GM19468 (cell line): ENCODE data around the gene PNN.
"Not testable (repeated sequence)": the region's sequence is repeated elsewhere in the genome, so short reads cannot be mapped to it uniquely, and the experiment has no call there.

ENCODE experiments used
- ATAC-seq: cut with Tn5 transposase; IDR thresholded peaks from one replicate; pipeline ENCODE4 v1.9.1; 2021; ENCODE audit warnings: mild to moderate bottlenecking, moderate library complexity, moderate number of reproducible peaks; ENCODE audit not compliant: unreplicated experiment; ENCODE audit errors: extremely low read depth

The PNN gene

DNA sequence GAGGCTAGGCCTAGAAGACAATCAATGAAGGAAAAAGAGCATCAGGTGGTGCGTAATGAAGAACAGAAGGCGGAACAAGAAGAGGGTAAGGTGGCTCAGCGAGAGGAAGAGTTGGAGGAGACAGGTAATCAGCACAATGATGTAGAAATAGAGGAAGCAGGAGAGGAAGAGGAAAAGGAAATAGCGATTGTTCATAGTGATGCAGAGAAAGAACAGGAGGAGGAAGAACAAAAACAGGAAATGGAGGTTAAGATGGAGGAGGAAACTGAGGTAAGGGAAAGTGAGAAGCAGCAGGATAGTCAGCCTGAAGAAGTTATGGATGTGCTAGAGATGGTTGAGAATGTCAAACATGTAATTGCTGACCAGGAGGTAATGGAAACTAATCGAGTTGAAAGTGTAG lies 5.5 kb downstream of the PNN start:
- no peak for ATAC-seq

DNA sequence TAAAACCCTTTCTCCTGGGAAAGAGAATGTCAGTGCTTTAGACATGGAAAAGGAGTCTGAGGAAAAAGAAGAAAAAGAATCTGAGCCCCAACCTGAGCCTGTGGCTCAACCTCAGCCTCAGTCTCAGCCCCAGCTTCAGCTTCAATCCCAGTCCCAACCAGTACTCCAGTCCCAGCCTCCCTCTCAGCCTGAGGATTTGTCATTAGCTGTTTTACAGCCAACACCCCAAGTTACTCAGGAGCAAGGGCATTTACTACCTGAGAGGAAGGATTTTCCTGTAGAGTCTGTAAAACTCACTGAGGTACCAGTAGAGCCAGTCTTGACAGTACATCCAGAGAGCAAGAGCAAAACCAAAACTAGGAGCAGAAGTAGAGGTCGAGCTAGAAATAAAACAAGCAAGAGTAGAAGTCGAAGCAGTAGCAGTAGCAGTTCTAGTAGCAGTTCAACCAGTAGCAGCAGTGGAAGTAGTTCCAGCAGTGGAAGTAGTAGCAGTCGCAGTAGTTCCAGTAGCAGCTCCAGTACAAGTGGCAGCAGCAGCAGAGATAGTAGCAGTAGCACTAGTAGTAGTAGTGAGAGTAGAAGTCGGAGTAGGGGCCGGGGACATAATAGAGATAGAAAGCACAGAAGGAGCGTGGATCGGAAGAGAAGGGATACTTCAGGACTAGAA lies 6.1 kb downstream of the PNN start:
- ATAC-seq: no peak

DNA sequence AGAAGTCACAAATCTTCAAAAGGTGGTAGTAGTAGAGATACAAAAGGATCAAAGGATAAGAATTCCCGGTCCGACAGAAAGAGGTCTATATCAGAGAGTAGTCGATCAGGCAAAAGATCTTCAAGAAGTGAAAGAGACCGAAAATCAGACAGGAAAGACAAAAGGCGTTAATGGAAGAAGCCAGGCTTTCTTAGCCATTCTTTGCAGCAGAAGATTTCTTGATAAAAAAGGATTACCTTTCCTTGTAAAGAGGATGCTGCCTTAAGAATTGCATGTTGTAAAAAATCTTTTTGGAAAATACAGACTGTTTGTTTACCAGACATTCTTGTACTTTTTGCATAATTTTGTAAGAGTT lies 6.6 kb downstream of the PNN start:
- ATAC-seq: no peak

DNA sequence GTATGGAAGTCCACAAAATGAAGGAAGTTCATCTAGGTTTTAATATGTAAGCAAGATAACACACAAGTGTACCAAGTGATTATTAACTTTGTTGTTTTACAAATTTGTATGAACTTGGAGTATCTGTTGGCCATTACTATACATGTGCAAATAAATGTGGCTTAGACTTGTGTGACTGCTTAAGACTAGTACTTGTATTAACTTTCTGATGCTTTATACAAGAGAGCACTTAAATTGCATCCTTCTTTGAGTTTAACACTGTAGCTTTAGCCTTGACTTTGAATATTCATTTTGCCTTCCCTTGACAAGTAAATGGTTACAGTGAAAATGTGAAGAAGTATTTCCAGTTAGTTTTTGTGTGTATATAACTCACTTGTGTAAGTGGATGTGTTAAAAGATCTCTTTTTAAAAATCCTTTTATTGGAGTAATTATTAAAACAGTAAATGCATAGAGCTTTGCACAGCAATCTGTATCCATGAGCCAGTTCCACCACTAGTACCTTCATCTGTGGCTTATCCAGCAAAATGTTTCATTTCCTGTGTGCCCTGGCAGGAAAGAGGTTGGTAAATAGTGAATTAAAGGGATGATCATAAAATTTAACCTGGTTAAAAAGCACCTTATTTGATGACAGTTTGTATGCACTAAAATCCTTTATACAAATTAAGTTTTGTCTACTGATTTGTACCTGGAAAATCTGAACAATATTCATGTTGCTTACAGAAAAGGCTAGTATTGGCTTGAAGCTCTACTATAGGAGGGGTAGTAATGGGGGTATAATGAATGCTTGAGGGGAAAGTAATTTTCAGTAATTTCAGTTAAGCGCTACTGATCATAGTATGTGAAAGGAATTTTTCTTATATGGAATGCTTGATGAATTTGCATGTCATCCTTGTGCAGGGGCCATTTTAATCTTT lies 8.0 kb downstream of the PNN start:
- ATAC-seq: no peak

DNA sequence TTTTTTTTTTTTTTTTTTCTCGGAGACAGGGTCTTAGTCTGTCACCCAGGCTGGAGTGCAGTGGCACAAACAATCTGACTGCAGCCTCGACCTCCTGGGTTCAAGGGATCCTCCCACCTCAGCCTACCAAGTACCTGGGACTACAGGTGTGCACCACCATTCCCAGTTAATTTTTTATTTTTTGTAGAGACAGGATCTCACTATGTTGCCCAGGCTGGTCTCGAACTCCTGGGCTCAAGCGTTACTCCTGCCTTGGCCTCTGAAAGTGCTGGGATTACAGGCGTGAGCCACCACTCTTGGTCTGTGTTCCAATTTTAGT lies 8.6 kb downstream of the PNN start:
- not testable (repeated sequence) for ATAC-seq

DNA sequence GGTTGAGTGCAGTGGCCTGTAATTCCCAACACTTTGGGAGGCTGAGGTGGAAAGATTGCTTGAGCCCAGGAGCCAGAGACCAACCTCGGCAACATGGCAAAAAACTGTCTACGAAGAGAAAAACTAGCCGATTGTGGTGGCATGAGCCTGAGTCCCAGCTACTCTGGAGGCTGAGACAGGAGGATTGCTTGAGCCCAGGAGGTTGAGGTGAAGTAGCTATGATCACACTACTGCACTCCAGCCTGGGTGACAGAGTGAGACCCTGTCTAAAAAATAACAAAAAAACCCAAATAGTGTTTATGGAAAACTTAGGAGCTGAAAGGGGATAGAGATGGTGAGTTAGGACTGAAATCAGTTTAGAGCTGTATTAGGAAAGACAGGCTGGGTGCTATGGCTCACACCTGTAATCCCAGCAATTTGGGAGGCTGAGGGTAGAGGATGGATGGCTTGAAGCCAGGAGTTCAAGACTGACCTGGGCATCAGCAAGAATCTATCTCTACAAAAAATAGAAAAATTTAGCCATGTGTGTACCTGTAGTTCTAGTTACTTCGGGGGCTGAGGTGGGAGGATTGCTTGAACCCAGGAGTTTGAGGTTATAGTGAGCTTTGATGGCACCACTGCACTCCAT lies 9.7 kb downstream of the PNN start:
- ATAC-seq: no peak

DNA sequence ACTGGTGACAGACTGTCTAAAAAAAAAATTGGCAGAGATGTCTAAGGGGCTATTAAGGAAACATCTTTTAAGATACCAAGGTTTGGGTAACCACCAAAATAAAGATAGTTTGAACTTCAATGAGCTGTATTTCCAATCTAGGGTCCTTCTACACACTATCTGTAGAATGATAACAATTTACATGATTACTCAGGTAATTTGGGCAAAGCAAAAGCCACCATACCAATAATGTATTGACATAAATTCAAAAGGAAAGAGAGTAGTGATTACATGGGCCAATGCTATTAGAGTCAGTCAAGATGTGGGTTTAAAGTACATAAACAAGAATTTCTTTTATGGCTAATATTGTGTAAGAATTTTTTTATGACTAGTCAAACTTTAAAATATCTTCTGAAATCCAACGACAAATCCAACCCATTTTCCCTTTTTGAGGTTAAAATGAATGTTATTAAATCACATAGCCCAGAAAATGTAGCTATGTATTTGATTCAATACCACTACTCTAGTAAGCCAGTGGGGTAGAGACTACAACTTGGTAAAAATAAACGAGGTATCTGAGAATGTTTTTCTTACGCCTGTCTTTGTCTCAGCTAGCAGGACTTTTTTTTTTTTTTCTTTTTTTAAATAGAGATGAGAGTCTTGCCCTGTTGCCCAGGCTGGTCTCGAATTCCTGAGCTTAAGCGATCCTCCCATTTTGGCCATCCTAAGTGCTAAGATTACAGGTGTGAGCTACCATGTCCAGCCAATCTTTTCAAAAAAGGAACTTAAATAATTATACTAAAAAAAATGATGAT lies 10.4 kb downstream of the PNN start:
- no peak for ATAC-seq

DNA sequence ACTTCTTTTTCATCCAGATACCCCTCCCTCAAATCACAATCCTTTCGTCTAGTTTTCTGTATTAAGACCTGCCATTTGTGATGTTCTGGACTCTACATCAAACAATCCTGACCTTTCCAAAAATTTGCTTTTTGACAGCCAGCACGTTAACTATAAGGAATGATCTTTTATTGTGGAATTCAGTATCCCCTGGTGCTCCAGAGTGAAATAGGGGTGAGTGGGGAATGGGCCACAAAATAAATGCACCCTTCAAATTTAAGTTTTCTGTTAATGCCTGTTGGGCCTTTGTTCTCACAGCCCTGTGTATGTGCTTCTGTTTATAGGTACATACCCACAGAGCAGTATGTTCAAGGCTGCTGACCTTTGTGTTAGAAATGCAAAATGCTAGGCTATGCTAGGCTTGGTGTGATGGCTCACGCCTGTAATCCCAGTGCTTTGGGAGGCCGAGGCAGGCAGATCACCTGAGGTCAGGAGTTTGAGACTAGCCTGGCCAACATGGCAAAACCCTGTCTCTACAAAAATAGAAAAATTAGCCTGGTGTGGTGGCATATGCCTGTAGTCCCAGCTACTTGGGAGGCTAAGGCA lies 12.0 kb downstream of the PNN start:
- ATAC-seq: no peak

DNA sequence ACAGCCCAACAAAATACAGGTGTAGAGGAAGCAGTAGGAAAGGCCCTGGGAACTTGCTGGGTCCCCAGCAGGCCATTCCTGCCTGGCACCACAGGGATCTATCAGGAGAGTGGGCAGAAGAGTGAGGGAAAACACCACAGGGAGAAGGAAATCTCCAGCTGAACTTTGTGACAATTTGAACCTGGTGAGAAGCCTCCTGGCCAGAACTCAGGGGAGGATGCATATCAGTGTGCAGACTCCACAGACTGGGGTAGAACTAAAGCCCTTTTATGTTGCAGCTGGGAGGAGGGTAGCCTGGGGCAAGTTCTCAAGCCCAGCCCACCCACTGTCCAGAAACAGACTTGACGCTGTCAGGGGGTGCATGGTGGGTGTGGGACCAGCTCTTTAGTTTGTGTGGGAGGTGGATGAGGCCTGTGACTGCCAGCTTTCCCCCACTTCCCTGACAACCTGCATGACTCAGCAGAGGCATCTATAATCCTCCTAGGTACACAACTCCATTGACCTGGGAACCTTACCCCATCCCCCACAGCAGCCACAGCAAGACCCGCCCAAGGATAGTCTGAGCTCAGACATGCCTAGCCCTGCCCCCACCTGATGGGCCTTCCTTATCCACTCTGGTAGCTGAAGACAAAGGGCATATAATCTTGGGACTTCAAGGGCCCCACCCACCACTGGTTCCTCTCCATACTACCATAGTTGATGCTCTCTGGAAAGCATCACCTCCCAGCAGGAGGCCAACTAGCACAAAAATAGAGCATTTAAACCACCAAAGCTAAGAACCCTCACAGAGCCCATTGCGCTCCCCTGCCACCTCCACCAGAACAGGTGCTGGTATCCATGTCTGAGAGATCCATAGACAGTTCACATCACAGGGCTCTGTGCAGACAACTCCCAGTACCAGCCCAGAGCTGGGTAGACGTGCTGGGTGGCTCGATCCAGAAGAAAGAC lies 28.9 kb downstream of the PNN start:
- ATAC-seq: no peak

DNA sequence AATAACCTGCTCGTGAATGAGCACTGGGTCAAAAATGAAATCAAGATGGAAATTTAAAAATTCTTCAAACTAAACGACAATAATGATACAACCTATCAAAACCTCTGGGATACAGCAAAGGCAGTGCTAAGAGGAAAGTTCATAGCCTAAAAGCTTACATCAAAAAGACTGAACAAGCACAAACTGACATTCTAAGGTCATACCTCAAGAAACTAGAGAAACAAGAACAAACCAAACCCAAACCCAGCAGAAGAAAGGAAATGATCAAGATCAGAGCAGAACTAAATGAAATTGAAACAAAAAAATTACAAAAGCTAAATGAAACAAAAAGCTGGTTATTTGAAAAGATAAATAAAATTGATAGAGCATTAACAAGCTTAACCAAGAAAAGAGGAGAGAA lies 32.4 kb downstream of the PNN start:
- not testable (repeated sequence) for ATAC-seq

DNA sequence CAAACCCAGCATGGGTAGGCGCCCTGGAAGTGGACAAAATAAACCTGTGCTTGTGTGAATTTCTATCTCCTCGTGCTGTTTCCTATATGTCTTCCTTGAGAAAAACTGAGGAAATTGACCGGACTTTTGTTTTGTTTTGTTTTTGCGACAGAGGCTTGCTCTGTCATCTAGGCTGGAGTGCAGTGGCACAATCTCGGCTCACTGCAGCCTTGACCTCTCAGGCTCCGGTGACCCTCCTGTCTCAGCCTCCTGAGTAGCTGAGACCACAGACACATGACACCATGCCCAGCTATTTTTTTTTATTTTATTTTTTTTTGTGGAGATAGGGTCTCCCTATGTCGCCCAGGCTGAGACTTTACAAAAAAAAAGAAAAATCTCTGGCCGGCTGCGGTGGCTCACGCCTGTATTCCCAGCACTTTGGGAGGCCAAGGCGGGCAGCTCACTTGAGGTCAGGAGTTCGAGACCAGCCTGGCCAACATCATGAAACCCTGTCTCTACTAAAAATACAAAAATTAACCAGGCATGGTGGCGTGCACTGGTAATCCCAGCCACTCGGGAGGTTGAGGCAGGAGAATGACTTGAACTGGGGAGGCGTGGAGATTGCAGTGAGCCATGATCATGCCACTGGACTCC lies 36.2 kb downstream of the PNN start:
- no peak for ATAC-seq

DNA sequence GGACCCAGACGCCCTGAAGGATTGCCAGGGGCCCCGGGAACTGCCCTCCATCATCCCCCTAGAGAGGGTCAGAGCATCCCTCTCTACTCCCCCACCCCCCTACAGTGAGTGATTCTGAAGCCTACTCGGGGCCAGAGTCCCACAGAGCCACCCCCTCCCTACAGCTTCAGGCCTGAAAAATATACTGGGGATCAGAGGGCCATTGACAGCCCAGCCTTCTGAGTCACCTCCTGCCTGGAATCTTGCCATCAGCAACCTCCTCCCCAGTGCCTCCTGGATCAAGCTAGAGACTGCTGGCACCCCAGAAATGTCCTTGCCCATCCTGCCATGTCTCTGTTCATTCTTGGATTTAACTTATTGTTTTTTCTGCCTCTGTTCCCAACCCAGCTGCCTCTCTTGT lies 37.0 kb downstream of the PNN start:
- ATAC-seq: no peak

DNA sequence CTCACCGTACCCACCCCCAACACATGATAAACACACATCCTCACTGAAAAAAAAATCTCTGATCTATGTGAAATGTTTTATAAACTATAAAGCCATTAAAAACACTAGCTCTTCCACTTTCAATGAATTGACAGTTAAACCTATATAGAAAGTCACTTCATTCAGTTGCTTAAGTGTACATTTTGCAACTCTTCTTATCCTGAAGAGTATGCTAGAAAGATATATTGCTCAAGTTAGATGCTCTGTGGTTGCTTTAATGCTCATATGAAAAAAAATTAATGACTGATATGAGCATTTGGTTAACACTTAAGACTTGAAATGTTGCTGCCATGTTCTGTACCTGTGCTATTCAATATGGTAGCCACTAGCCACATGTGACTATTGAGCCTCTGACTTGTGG lies 37.6 kb downstream of the PNN start:
- no peak for ATAC-seq

DNA sequence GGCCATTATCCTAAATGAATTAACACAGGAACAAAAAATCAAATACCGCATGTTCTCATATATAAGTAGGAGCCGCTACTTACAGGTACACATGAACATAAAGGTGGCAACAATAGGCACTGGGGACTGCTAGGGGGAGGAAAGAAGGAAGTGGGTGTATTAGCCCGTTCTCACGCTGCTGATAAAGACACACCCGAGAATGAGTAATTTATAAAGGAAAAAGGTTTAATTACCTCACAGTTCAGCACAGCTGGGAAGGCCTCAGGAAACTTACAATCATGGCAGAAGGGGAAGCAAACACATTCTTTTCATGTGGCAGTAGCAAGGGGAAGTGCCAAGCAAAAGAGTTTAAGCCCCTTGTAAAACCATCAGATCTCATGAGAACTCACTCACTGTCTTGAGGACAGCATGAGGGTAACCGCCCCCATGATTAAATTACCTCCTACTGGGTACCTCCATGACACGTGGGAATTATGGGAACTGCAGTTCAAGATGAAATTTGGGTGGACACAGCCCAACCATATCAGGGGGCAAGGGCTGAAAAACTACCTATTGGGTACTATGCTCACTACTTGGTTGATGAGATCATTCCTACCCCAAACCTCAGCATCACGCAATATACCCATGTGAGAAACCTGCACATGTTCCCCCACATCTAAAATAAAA lies 42.3 kb downstream of the PNN start:
- ATAC-seq: no peak

DNA sequence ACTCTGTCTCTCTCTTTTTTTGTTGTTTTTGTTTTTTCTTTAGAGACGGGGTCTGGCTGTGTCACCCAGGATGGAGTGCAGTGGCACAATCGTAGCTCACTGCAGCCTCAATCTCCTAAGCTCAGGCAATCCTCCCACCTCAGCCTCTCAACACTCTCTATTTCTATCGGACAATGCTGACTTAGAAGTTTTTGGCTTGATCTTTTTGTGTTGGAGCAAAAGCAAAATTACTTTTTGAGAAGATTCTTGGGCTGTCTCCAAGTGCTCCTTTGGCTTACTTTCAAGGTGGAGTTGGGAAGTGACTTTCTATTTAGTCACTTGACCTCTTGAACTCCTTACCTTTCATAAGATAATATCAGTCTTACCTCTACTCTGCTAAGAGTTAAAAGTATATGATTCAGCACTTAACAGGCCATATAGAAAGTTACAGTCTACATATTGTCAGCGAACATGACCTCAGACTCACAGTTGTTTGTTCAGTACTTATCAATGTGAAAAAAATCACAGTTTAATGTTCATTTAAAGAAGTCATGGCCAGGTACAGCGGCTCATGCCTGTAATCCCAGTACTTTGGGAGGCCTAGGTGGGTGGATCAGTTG lies 43.2 kb downstream of the PNN start:
- ATAC-seq: no peak

DNA sequence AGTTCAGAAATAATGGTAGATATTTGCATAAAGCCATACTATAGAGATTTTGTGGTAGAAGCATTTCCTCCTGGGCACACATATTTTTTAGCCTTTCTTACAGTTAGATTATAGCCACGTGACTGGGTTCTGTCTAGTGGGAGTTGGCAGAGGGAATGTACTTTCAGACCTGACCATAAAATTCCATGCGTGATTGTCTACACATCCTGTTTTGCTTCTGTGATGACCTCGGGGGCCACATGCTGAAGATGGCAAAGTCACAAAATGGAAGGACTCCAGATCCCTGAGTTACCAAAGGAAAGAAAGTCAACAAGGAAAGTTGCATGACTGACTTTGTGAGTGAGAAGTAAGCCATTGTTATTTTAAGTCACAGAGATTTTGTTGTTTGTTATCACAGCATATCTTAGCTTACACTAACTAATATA lies 44.0 kb downstream of the PNN start:
- no peak for ATAC-seq

DNA sequence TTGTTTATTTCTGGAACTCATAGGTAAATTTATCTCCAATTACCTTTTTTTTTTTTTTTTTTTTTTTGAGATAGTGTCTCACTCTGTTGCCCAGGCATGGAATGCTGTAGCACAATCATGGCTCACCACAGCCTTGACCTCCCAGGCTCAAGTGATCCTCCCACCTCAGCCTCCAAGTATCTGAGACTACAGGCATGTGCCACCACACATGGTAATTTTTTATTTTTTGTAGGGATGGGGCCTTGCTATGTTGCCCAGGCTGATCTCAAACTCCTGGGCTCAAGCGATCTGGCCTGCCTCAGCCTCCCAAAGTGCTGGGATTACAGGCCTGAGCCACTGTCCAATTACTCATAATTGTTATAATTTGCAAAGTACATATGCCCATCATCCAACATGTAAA lies 45.4 kb downstream of the PNN start:
- ATAC-seq: not testable (repeated sequence)

DNA sequence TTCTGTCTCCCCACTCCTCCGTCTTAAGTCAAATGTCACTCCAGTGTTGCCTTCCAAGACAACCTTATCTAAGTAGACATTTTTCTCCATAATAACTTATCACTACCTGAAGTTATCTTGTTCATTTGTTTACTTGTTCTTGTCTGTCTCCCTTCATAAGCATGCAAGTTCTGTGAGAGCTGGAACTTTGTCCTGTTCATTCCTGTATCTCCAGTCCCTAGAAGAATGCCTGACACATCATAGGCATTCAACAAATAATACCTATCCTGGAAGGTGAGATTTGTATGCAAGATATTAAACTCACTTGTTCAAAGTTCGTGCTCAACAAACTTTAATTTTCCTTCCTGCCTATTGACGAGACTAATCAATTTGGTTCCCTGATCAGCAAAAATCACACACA lies 53.0 kb downstream of the PNN start:
- no peak for ATAC-seq
